Activated CD4-positive, alpha-beta T cell treated with anti-CD3 and anti-CD28 coated beads for 4 hours (primary cell): ENCODE measurements around the gene DCTN3.
A peak's percentile ranks its signal among the peaks of the same experiment; 100 is the strongest.

Source experiments
- DNase-seq, 2 donors: peaks; one replicate each; pipeline ENCODE4 v3.0.0-alpha.2; 2020

Gene DCTN3

DNA sequence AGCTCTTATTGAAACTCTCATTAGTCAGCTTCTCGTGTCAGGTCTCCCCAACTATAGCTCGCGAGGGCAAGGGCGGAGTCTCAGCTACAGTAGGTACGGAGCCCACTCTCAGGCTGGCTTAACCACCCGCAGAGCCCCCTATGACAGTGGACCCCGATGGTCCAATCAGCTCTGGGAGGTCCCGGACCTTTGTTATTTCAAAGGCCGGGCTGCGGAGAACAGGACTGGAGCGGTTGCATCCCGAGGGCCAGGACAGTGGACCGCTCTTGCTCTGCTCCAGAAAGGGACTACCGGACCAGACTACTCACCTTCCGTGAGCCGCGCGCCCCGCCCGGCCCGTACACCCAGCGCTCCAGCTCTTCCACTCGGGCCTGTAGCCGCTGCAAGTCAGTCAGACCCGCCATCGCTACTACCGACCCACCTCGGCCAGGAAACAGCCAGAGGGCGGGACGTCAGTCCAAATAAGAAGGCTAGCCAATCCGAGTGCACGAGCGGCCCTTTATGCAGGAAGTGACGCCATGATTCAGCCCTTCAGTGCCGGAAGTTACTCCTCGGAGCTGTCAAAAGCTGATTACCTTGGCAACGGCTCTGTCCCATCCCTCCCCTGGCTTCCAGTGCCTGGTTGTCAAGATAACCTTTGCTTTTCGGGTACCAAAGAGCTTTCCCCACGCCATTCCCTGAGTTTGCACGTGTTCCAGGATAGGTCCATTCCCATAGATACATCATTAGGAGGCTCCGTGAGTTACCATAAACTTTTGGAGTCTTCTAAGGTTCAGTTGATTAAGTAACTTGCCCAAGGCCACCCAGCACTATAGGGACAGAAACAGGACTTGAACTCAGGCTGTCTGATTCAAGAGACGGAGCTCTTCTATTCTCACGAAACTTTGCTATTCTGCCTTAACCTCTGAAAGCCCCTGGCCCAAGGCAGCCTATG, at the start of gene DCTN3:
Gene DCTN3, minus strand, starts transcription at position 435 of the 934 bp plus-strand sequence. Its CDS starts 31 bp downstream, at position 404.
- peak; percentile 87 to 89 for DNase-seq

DNA sequence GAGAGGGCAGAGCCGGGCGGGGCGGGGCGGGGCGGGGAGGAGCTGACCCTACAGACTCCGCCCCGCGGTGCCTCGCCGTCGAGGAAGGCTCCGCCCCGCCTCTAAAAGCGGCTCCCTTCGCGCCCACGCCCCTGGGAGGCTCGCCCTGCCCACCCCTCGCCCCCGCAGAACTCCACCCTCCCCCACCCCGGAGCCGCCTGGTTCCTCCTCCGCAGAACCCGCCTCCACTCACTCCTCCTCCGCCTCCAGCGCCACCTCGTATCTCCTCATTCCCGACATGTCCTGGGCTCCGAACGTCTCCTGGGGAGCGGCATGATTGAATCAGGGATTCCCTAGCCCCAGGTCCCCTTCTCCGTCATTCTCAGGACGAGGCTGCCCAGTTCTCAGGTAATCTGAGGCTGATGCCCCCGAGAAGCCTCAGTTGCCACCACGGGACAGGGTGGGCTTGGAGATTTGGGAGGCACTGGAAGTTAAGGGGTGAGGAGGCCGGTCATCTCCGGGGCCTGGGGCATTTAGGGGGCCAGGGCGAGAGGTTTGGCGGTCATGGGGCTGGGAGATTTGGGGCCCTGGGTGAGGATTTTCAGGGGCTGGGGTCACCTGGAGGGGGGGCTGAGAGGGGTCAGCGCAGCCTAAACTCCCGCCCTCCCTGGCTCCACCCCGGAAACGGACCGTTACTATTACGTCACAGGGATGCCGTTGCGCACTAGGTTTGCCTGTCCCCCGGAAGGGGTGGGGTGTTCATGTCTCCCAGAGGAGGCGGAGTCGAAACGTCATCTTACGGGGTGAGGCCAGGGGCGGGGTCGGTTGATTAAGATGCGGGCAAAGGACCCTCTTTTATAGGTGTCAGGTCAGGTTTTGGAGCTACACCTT, 45.3 kb upstream of the DCTN3 start:
- peak; percentile 89 to 93 for DNase-seq

- no peak for DNase-seq
Measured at GRCh38 chr9:34665067-34665380, 44.7 kb upstream of the DCTN3 start.

- DNase-seq, result peak; percentile 57 to 62
Measured at GRCh38 chr9:34664281-34665066, 44.2 kb upstream of the DCTN3 start.

DNA sequence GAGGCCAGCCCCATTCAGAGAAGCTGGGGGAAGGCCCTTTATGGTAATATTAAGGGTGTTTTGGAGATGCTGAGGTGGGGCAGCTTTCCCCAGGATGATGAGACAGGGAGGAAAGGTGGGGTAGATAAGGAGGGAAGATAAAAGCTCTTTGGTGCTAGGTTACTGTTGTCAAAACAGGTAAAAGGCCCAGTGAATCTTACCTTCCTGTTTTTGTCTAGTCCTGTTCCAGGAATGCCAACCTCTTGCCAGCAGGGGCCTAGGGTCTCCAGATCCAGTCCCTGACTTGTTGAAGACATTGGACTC, 43.0 kb upstream of the DCTN3 start:
- no peak for DNase-seq

DNA sequence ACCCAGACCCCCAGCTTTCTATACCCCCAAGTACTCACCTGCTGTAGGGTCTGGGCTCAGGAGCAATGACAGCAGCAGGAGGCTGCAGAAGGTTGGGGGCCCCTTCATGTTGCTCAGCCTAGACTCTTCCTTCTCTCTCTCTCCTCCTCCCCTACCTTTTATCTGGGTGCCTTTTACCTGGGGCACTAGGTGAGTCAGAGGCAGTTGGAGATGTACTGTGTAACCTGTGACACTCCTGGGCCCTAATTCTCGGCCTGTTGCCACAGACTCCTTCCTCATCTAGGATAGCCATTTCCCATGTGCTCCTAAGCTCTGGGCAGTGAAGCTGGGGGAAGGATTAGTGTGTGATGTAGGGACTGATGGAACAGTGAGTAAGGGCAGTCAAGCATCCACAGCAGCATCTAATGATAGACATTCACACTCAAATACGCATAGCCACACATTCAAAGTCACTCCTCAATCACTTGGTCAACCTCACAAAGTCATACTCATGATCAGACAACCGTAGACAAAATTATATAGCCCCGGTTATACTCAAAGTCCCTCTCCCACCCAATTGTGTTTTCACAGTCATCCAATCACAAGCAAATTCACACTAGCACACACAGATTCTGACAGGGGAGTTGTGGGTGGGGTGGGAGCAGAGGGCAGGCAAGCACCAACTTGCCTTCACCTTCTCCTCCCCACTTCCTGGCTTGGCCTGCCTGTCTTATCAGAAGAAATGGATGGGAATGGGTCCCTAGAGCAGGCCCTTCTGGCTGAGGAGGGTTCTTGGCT, 42.4 kb upstream of the DCTN3 start, which contains the start of gene CCL27:
Gene CCL27, minus strand, starts transcription at position 132 of the 777 bp plus-strand sequence. Its CDS starts 24 bp downstream, at position 108.
- no peak for DNase-seq

DNA sequence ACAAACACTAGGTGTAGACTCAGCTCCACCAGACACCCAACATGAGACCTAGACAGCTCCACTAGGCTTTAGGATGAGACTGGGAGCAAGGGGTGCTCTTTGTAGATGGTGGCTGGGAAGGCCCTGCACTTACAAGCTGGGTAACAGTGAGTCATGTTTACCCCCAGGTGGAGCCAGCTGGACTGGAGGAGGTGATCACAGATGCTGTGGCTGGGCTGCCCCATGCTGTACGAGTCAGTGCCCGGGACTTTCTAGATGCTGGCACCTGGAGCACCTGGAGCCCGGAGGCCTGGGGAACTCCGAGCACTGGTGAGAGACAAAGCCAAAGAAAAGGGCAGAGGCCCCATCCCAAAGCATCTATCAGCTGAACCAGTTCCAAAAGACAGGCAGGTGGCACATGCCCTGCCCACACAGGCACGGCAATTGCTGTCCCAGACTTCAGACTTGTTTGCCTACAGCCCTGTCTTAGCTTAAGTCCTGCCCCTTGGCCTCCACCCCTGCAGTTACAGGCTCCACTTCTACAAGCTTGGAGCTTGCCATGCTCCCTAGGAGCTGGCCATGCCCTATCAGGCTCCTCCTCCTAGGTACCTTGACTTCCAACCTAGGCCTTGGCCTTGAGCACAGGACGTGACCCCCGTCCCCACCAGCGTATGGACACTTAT, 39.4 kb upstream of the DCTN3 start:
- DNase-seq, result no peak

- DNase-seq, result no peak
Measured at GRCh38 chr9:34658461-34658860, 38.2 kb upstream of the DCTN3 start.

GRCh38 chr9:34656992-34657391, 36.7 kb upstream of the DCTN3 start:
- no peak for DNase-seq

DNA sequence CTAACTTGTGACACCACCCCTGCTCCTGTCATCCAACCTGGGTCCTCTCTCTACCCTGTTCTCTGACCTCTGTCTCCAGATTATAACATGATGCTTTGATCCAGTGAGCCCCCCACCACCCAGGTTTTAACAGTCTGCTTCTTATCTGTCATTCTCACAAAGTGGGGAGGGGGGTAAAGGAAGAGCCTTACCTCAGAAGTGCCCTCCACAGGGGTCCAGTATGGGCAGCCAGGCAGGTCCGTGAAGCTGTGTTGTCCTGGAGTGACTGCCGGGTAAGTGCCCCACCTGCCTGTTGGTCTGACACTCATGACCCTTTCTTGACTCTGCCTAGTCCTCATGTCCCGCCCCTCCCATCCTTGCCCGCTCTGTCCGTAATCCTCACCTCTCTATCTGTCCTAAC, 35.1 kb upstream of the DCTN3 start:
- DNase-seq, result no peak

- no peak for DNase-seq
Measured at GRCh38 chr9:34654323-34655051, 34.2 kb upstream of the DCTN3 start.

DNA sequence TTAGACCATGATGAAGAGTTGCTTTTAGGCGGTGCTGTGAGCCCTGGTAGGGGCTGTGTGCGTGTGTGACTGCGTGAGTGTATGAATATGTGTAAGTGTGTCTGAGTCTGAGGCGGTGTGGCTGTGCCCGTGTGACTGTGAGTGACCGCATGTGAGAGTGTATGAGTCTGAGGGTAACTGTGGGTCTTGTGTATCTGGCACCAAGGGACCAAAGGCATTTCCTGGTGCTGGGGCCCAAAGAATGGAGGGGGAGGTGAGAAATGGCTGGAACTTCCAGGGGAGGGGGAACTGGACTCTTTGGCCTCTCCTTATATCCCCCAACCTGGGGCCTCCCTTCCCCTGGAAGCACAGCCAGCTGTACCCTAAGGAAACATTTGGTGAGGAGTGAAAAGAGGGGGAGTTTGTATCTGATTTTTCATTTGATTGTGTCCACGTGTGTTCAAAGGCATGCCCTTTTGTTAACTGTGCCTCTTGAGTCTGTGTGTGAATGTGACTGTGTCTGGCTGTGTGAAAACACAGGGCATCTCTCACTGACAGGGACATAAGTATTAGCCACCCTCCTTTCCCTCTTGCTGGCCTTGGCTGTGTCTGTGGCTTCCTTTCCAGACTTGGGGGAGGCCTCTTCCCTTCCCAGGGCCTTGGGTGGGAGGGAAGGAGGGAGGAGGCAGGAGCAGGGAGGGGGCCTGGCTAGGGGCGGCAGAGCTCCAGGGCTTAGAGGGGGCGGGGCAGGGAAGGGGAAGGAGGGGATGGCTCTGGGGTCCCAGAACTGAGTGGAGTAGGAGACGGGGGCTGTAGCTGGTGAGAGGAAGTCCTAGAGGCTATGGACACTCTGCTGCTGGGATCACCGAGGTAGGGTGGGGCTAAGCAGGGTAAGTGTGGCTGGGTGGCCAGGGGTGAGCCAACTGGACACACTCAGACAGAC, 33.1 kb upstream of the DCTN3 start:
- DNase-seq, result no peak

DNA sequence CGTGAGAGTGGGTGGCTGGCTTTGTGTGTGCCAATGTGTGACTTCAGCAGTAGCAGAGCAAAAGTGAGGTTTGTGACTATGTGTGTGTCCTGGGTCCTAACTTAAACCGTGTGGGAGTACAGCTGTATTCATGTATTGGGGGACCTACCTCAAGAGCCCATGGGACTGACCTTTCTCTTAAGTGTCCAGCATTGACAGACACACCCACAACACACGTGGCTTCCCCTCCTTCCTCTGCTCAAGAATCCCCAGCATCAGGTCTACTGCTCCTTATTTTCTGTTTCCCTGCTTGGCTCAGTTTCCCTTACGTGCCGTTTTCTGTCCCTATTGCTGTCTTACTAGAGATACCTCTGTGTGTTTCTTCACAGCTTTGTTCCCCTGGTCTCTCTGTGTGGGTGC, 32.3 kb upstream of the DCTN3 start:
- DNase-seq, result no peak

DNA sequence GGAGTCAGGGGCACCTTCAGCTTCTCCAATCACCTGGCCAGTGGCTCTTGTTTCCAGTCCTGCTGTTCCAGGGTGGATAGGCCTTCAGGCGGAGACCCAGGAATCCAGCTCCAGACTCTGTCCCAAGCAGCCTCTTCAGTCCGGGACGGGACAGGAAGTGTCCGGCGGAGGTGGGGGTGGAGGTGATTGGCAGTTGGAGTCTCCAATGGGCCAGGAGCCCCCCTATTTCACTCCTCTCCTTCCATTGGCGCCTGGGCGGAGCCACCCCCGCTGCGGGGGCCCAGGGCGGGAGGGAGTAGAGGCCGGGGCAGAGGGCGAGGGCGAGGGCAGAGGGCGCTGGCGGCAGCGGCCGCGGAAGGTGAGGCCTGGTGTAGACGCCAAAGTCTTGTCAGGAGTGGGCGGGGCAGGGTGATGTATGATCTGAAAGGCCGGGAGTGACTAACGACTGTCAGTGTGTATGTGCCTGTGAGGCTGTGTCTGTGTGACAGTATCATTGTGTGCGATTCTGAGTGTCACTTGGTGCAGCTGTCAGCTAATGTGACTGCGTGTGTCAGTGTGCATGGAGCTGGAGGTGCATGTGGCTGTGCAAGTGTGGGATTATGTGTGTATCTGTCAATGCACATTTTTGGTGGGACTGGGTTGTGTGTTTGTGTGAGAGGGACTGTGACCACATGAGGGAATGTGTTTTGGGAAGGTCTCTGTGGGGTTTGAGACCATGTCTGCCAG, 31.7 kb upstream of the DCTN3 start, which contains the start of gene IL11RA:
Gene IL11RA, plus strand, starts transcription at position 310 of the 726 bp plus-strand sequence. CDS start 3,033 bp downstream, outside the sequence.
- DNase-seq, result peak; percentile 55 to 60

DNA sequence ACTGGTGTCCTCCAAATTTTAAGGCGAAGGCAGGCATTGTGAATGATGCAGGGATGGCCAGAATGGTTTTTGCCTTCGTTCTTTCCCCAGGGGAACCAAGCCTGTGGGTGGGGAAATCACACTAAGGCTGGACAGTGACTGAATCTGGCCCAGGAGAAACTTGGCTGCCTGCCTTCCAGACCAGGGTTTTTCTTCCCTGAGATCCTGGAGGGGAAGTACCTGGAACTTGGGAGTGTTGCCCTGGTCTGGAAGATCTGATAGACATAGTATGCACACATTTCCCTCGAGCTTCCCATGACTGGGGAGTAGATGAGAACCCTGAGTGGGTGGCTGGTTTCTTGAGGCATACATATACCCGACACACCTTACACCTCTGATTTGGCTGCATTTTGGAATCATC, 31.0 kb upstream of the DCTN3 start:
- DNase-seq, result no peak

GRCh38 chr9:34650816-34651215, 30.5 kb upstream of the DCTN3 start:
- no peak for DNase-seq

- no peak for DNase-seq
Measured at GRCh38 chr9:34648673-34649072, 28.4 kb upstream of the DCTN3 start.

GRCh38 chr9:34647651-34648050, 27.4 kb upstream of the DCTN3 start:
- no peak for DNase-seq

DNA sequence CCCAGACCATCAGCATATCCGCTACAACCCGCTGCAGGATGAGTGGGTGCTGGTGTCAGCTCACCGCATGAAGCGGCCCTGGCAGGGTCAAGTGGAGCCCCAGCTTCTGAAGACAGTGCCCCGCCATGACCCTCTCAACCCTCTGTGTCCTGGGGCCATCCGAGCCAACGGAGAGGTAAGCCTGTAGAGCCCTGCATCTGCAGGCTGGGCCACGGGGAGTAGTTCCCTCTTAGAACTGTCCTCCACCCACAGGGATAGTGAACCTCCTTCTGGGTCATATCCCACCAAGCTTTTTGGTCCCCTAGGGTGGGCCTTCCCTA, 26.7 kb upstream of the DCTN3 start:
- DNase-seq, result no peak
